Neural progenitor cell (in vitro differentiated cells): Measurements from ENCODE around the gene CHM. TPM values are rescaled to one million over a fixed set of nuclear protein-coding genes. Genes with fewer than 3 reads are reported as not detected.
"Not testable (repeated sequence)": the region's sequence is repeated elsewhere in the genome, so short reads cannot be mapped to it uniquely, and the experiment has no call there.

ENCODE experiments used
- DNase-seq: peaks from one replicate; pipeline ENCODE4 v3.0.0-alpha.2; 2016; ENCODE audit warnings: low spot score
- H2AFZ ChIP-seq: fragments of 200-600 bp; sonication (generic); replicated peaks from 2 replicates; pipeline ENCODE4 v1.6.1; 2016; ENCODE audit warnings: antibody characterized with exemption
- H3F3A ChIP-seq: fragments of 200-600 bp; sonication (generic); 2 replicates; pipeline ENCODE4 v1.6.1; 2016; ENCODE audit warnings: antibody characterized with exemption, low read depth
- H3K27ac ChIP-seq: fragments of 200-600 bp; sonication (generic); 2 replicates; pipeline ENCODE4 v1.5.1; 2016; ENCODE audit warnings: mild to moderate bottlenecking
- H3K27me3 ChIP-seq: fragments of 200-600 bp; sonication (generic); 2 replicates; pipeline ENCODE4 v1.6.1; 2016; ENCODE audit warnings: mild to moderate bottlenecking, moderate library complexity
- H3K36me3 ChIP-seq: fragments of 200-600 bp; sonication (generic); 2 replicates; pipeline ENCODE4 v1.5.1; 2016
- H3K4me1 ChIP-seq: fragments of 200-600 bp; sonication (generic); 2 replicates; pipeline ENCODE4 v1.6.1; 2016; ENCODE audit warnings: mixed run types
- H3K4me2 ChIP-seq: fragments of 200-600 bp; sonication (generic); 2 replicates; pipeline ENCODE4 v1.6.1; 2016
- H3K4me3 ChIP-seq: fragments of 200-600 bp; sonication (generic); 2 replicates; pipeline ENCODE4 v1.5.1; 2016
- H3K79me2 ChIP-seq: fragments of 200-600 bp; sonication (generic); 2 replicates; pipeline ENCODE4 v1.6.1; 2016; ENCODE audit warnings: low read depth
- H3K9ac ChIP-seq: fragments of 200-600 bp; sonication (generic); 2 replicates; pipeline ENCODE4 v1.6.1; 2016
- H3K9me3 ChIP-seq: fragments of 200-600 bp; sonication (generic); 2 replicates; pipeline ENCODE4 v1.5.1; 2016; ENCODE audit warnings: low read depth
- H4K20me1 ChIP-seq: fragments of 200-600 bp; sonication (generic); 2 replicates; pipeline ENCODE4 v1.6.1; 2016; ENCODE audit warnings: low read depth
- H3K27ac Mint-ChIP-seq: 3 replicates; pipeline ENCODE4 v1.8.0; 2021; ENCODE audit warnings: mixed read lengths
- H3K27me3 Mint-ChIP-seq: 2 replicates; pipeline ENCODE4 v1.8.0; 2022; ENCODE audit warnings: low read depth, mild to moderate bottlenecking, inconsistent platforms, moderate library complexity, mixed read lengths; ENCODE audit not compliant: insufficient read depth
- H3K36me3 Mint-ChIP-seq: 3 replicates; pipeline ENCODE4 v1.8.0; 2021; ENCODE audit warnings: mixed read lengths
- H3K4me1 Mint-ChIP-seq: 3 replicates; pipeline ENCODE4 v1.8.0; 2021; ENCODE audit warnings: mixed read lengths
- H3K4me3 Mint-ChIP-seq: 3 replicates; pipeline ENCODE4 v1.8.0; 2021; ENCODE audit warnings: mild to moderate bottlenecking, moderate library complexity, mixed read lengths
- H3K9me3 Mint-ChIP-seq: 3 replicates; pipeline ENCODE4 v1.8.0; 2020; ENCODE audit warnings: mixed read lengths
- CTCF ChIP-seq: fragments of 200-600 bp; sonication (generic); IDR thresholded peaks from 2 replicates; pipeline ENCODE4 v1.5.1; 2017; ENCODE audit warnings: antibody characterized with exemption, mild to moderate bottlenecking
- EZH2 ChIP-seq: fragments of 200-600 bp; sonication (generic); IDR thresholded peaks from 2 replicates; pipeline ENCODE4 v1.6.1; 2017; ENCODE audit warnings: antibody characterized with exemption, mild to moderate bottlenecking, moderate library complexity
- EZH2phosphoT487 ChIP-seq: fragments of 200-600 bp; sonication (generic); IDR thresholded peaks from 2 replicates; pipeline ENCODE4 v1.6.1; 2017; ENCODE audit warnings: antibody characterized with exemption
- total RNA-seq: library from RNA; depleted of rRNA; stranded (reverse); fragments of >200 nt; gene quantifications from 2 replicates; pipeline ENCODE4 v1.2.3, GENCODE V29; 2015; ENCODE audit warnings: low replicate concordance

Gene CHM
- total RNA-seq, 1 donor from 2014 or later, result 24.0 TPM

DNA sequence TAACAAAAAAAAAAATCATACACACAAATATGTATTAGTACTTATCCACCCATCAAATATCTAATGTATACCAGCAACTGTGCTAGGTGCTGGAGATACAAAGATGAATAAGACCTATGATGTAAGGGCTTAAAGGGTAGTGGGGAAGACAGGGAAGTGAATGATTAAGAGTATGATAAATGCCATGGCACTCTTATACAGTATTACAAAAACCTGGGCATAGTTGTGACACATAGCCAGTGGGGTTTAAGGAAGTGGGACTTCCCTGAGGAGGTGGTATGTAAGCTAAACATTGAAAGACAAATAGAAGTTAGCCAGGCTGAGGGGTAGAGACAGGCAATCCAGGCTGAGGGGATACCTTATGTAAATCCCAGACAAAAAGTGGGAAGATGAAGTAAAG, 23.5 kb downstream of the CHM start:
- Mint-ChIP-seq H3K36me3 (no peaks in the 10 kb centered on the region), H3K9me3 (no peaks in the 10 kb centered on the region), H3K27ac (no peak overlapping the region), H3K27me3 (no peaks in the 10 kb centered on the region), H3K4me3 (no peak overlapping the region), H3K4me1 (no peaks in the 10 kb centered on the region)
- Histone ChIP-seq H3K27me3 (no peaks in the 10 kb centered on the region), H3F3A (no peaks in the 10 kb centered on the region), H3K36me3 (no peaks in the 10 kb centered on the region), H3K9ac (no peak overlapping the region), H3K9me3 (peaks cover 7% of the 10 kb centered on the region), H4K20me1 (peaks cover 3% of the 10 kb centered on the region), H2AFZ (no peak overlapping the region), H3K4me1 (no peaks in the 10 kb centered on the region), H3K79me2 (peaks cover 5% of the 10 kb centered on the region), H3K4me2 (no peak overlapping the region), H3K4me3 (no peak overlapping the region), H3K27ac (no peak overlapping the region)
- no peak for TF ChIP-seq EZH2phosphoT487
- no peak for TF ChIP-seq CTCF
- no peak for TF ChIP-seq EZH2
- no peak for DNase-seq

DNA sequence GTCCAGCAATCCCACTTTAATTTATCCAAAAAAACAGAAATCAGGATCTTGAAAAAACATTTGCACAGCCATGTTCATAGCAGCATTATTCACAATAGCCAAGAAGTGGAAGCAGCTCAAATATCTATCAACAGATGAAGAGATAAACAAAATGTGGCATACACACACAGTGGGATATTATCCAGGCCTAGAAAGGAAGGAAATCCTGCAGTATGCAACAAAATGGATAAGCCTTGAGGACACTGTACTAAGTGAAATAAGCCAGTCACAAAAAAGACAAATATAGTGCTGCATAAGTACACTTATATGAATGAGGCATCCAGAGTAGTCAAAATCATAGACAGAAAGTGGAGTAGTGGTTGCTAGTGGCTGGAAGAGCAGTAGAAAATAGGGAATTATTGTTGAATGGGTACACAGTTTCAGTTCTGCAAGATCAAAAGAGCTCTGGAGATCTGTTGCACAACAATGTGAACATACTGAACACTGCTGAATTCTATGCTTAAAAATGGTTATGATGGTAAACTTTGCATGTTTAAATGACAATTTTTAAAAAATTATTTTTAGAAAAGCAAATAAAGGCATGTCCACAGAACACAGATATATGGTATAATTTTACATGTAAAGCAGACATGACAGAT, 25.6 kb downstream of the CHM start:
- Mint-ChIP-seq H3K9me3 (no peaks in the 10 kb centered on the region), H3K4me3 (no peak overlapping the region), H3K4me1 (no peaks in the 10 kb centered on the region), H3K27me3 (no peaks in the 10 kb centered on the region), H3K27ac (no peak overlapping the region), H3K36me3 (peaks cover 7% of the 10 kb centered on the region)
- H3K27ac ChIP-seq, result no peak overlapping the region
- no peaks in the 10 kb centered on the region for H3K79me2 ChIP-seq
- H3K9ac ChIP-seq, result no peak overlapping the region
- H2AFZ ChIP-seq, result no peak overlapping the region
- H3K4me3 ChIP-seq, result no peak overlapping the region
- no peak for DNase-seq
- H3F3A ChIP-seq, result no peaks in the 10 kb centered on the region
- no peak overlapping the region for H3K4me2 ChIP-seq
- H3K36me3 ChIP-seq, result no peaks in the 10 kb centered on the region
- H3K9me3 ChIP-seq, result peaks cover 11% of the 10 kb centered on the region
- H3K27me3 ChIP-seq, result no peaks in the 10 kb centered on the region
- H3K4me1 ChIP-seq, result no peaks in the 10 kb centered on the region
- no peaks in the 10 kb centered on the region for H4K20me1 ChIP-seq
- no peak for TF ChIP-seq CTCF
- no peak for TF ChIP-seq EZH2
- no peak for TF ChIP-seq EZH2phosphoT487

DNA sequence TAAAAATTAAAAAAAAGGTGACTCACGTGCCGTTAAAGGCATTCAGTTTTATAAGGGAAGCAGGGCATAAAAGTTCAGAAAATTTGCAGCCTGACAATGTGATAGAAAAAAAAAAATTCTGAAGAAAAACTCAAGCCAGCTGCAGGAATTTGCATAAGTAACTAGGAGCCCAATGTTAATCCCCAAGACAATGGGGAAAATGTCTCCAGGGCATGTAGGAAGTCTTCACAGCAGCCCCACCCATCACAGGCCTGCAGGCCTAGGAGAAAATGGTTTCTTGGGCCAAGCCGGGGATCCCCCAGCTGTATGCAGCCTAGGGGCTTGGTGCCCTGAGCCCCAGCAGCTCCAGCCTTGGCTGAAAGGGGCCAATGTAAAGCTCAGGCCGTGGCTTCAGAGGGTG, 31.2 kb downstream of the CHM start:
- Mint-ChIP-seq H3K36me3 (peaks cover 13% of the 10 kb centered on the region), H3K4me1 (peaks cover 10% of the 10 kb centered on the region), H3K9me3 (peaks cover 5% of the 10 kb centered on the region), H3K4me3 (no peak overlapping the region), H3K27ac (no peak overlapping the region), H3K27me3 (no peaks in the 10 kb centered on the region)
- Histone ChIP-seq H3K36me3 (no peaks in the 10 kb centered on the region), H3F3A (no peaks in the 10 kb centered on the region), H3K4me1 (no peaks in the 10 kb centered on the region), H3K79me2 (no peaks in the 10 kb centered on the region), H2AFZ (no peak overlapping the region), H4K20me1 (peaks cover 20% of the 10 kb centered on the region), H3K27ac (no peak overlapping the region), H3K9ac (no peak overlapping the region), H3K4me3 (no peak overlapping the region), H3K9me3 (peaks cover 11% of the 10 kb centered on the region), H3K27me3 (no peaks in the 10 kb centered on the region), H3K4me2 (no peak overlapping the region)
- TF ChIP-seq EZH2 (no peak), CTCF (no peak), EZH2phosphoT487 (no peak)
- DNase-seq, result no peak

DNA sequence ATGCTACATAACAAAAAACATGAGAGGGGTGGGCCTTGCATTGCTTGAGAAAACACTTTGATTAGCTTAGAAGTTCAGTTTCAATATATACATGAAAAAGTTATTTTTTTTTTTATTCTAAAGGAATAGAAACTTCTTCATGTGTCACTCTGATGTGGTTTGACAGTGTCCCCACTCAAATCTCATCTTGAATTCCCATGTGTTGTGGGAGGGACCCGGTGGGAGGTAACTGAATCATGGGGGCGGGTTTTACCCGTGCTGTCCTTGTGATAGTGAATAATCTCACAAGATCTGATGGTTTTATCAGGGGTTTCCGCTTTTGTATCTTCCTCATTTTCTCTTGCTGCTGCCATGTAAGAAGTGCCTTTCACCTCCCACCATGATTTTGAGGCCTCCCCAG, 32.4 kb downstream of the CHM start:
- not testable (repeated sequence) for H3K4me2 ChIP-seq, H3K27ac Mint-ChIP-seq, H3F3A ChIP-seq, H3K79me2 ChIP-seq, H3K4me3 ChIP-seq, H3K9ac ChIP-seq, H3K27me3 ChIP-seq, DNase-seq, H3K27ac ChIP-seq, H3K4me1 Mint-ChIP-seq, H3K4me3 Mint-ChIP-seq, H2AFZ ChIP-seq, H3K4me1 ChIP-seq, H3K9me3 Mint-ChIP-seq, H3K27me3 Mint-ChIP-seq, H3K36me3 ChIP-seq
- peaks cover 11% of the 10 kb centered on the region for H3K9me3 ChIP-seq
- H4K20me1 ChIP-seq, result peaks cover 20% of the 10 kb centered on the region
- peaks cover 15% of the 10 kb centered on the region for H3K36me3 Mint-ChIP-seq
